K562 (cell line): ENCODE data around the gene PRKG1. TPM values are rescaled to one million over a fixed set of nuclear protein-coding genes. Genes with fewer than 3 reads are reported as not detected.

Experiments
- ATAC-seq: fragments of 200-7000 bp; cut with Tn5 transposase; 3 replicates; pipeline ENCODE4 v1.9.1; 2020; ENCODE audit warnings: moderate library complexity
- BruUV-seq: library from RNA; stranded (reverse); fragments of 400-500 nt; replicated peaks from 2 replicates; lab custom pipeline; 2021; lab: Mats Ljungman, UMichigan
- CTCF ChIA-PET: fragments of 300-600 bp; formaldehyde crosslinking; extraction: SDS; loops from one replicate; lab custom pipeline; 2021; ENCODE audit warnings: low intra/inter-chr PET ratio; lab: Yijun Ruan, JAX
- POLR2A ChIA-PET: fragments of 300-600, 350-650 bp; sonication (Branson Sonifier 250); formaldehyde crosslinking; extraction: SDS; loops from one replicate; lab custom pipeline; 2021; ENCODE audit warnings: antibody characterized with exemption, inconsistent platforms; lab: Yijun Ruan, JAX
- DNase-seq, 4 experiments: peaks; one replicate each; pipeline versions ENCODE4 v3.0.0 to v3.0.0-alpha.2; 2011 to 2018; ENCODE audit warnings: low spot score in 3 of 4, mixed read lengths in 3 of 4; ENCODE audit errors: extremely low read depth in 1 of 4
- FAIRE-seq: peaks from 2 replicates; lab custom pipeline; 2011; peaks lifted over from hg19 to GRCh38; lab: Jason Lieb, UNC
- H2AFZ ChIP-seq: 2 replicates; pipeline ENCODE4 v1.6.0; 2011; ENCODE audit warnings: low read depth, low read length, control low read depth, inconsistent platforms
- H3K27ac ChIP-seq: fragments of 200-600 bp; 3 replicates; pipeline ENCODE4 v1.8.0; 2011; ENCODE audit warnings: low read depth, mild to moderate bottlenecking, control low read depth, inconsistent platforms, low read length, moderate library complexity, mixed read lengths; ENCODE audit errors: extremely low read depth
- H3K27me3 ChIP-seq, 2 experiments: fragments of 300-600 bp in 1 of 2; 2 replicates in 1 of 2; 3 replicates in 1 of 2; pipeline versions ENCODE4 v1.6.0 to v1.8.0; 2011; ENCODE audit warnings: inconsistent platforms in 2 of 2, low read length in 2 of 2, mild to moderate bottlenecking in 1 of 2, mixed read lengths in 1 of 2, moderate library complexity in 1 of 2; ENCODE audit not compliant: control insufficient read depth in 2 of 2, insufficient read depth in 2 of 2
- H3K36me3 ChIP-seq: fragments of 300-600 bp; 3 replicates; pipeline ENCODE4 v1.8.0; 2011; ENCODE audit warnings: mild to moderate bottlenecking, low read length, inconsistent platforms; ENCODE audit not compliant: control insufficient read depth, insufficient read depth
- H3K4me1 ChIP-seq, 2 experiments: fragments of 200-600 bp in 1 of 2; replicated peaks in 1 of 2; 2 replicates in 1 of 2; 3 replicates in 1 of 2; pipeline versions ENCODE4 v1.5.1 to v1.8.0; 2011; ENCODE audit warnings: inconsistent platforms in 2 of 2, low read length in 2 of 2, mild to moderate bottlenecking in 1 of 2, mixed read lengths in 1 of 2, moderate library complexity in 1 of 2; ENCODE audit not compliant: control insufficient read depth in 2 of 2, insufficient read depth in 2 of 2
- H3K4me2 ChIP-seq: 2 replicates; pipeline ENCODE4 v1.6.1; 2011; ENCODE audit warnings: low read length, control low read depth, inconsistent platforms, mixed read lengths; ENCODE audit not compliant: insufficient read depth
- H3K4me3 ChIP-seq: fragments of 200-600 bp; sonication (generic), shearing (Covaris generic); 2 replicates; pipeline ENCODE4 v1.5.1; 2016; ENCODE audit warnings: control low read depth, inconsistent platforms
- H3K79me2 ChIP-seq: fragments of 200-600 bp; 3 replicates; pipeline ENCODE4 v1.8.0; 2011; ENCODE audit warnings: low read length, inconsistent platforms; ENCODE audit not compliant: control insufficient read depth, insufficient read depth
- H3K9ac ChIP-seq, 2 experiments: 2 replicates each; pipeline versions ENCODE4 v1.6.0 to v1.6.1; 2011; ENCODE audit warnings: low read depth in 2 of 2, low read length in 2 of 2, control low read depth in 1 of 2, inconsistent platforms in 1 of 2, mild to moderate bottlenecking in 1 of 2, mixed read lengths in 1 of 2; ENCODE audit not compliant: insufficient read depth in 1 of 2
- H3K9me1 ChIP-seq: one replicate; pipeline ENCODE4 v1.6.0; 2011; ENCODE audit warnings: inconsistent platforms, mild to moderate bottlenecking, low read length, moderate library complexity; ENCODE audit not compliant: control insufficient read depth, insufficient read depth
- H3K9me3 ChIP-seq: replicated peaks from 2 replicates; pipeline ENCODE4 v1.5.1; 2011; ENCODE audit warnings: low read depth, low read length, inconsistent platforms; ENCODE audit not compliant: control insufficient read depth, insufficient read depth
- H4K20me1 ChIP-seq: replicated peaks from 2 replicates; pipeline ENCODE4 v1.6.1; 2011; ENCODE audit warnings: low read length, inconsistent platforms, mixed read lengths; ENCODE audit not compliant: control insufficient read depth, insufficient read depth
- BDP1 ChIP-seq: IDR thresholded peaks from 3 replicates; pipeline ENCODE4 v1.6.1; 2011; ENCODE audit not compliant: insufficient read length, insufficient read depth
- CHD4 ChIP-seq: fragments of 200-600 bp; sonication (generic); IDR thresholded peaks from 3 replicates; pipeline ENCODE4 v1.6.1; 2012; ENCODE audit warnings: low read depth, mild to moderate bottlenecking, mixed read lengths, low read length, inconsistent platforms; ENCODE audit not compliant: insufficient read depth, insufficient replicate concordance, poor library complexity, severe bottlenecking
- GTF2E2 ChIP-seq: fragments of 200-800 bp; sonication (Bioruptor generic); IDR thresholded peaks from 2 replicates; pipeline ENCODE4 v1.6.1; 2016; ENCODE audit warnings: missing genetic modification characterization, missing compliant biosample characterization
- HDAC3 ChIP-seq: fragments of 450-650 bp; IDR thresholded peaks from 2 replicates; pipeline ENCODE4 v1.6.1; 2018; ENCODE audit warnings: borderline replicate concordance, mild to moderate bottlenecking, moderate library complexity; ENCODE audit not compliant: partially characterized antibody
- HNRNPLL ChIP-seq: fragments of 200-400 bp; formaldehyde crosslinking; IDR thresholded peaks from 2 replicates; pipeline ENCODE4 v1.6.1; 2017; ENCODE audit warnings: low read length, low read depth, mild to moderate bottlenecking; ENCODE audit not compliant: poor library complexity, severe bottlenecking
- PHF8 ChIP-seq: fragments of 200-600 bp; sonication (generic); IDR thresholded peaks from 2 replicates; pipeline ENCODE4 v1.6.1; 2012; ENCODE audit warnings: mixed run types, mild to moderate bottlenecking, inconsistent platforms, low read length, moderate library complexity, borderline replicate concordance
- ZNF311 ChIP-seq: fragments of 250-450 bp; sonication (Bioruptor Pico); IDR thresholded peaks from 2 replicates; pipeline ENCODE4 v1.4.0; 2020; ENCODE audit warnings: mild to moderate bottlenecking, moderate library complexity
- ZNF316 ChIP-seq: fragments of 450-650 bp; IDR thresholded peaks from 2 replicates; pipeline ENCODE4 v1.6.1; 2016
- ZNF75A ChIP-seq: fragments of 450-650 bp; formaldehyde crosslinking; IDR thresholded peaks from 2 replicates; pipeline ENCODE4 v1.4.0; 2020; ENCODE audit warnings: mild to moderate bottlenecking
- WGBS: fragments of 100-300 bp; shearing (Covaris generic); methylation state at CpG from one replicate; pipeline ENCODE4 v1.1.6; 2016; ENCODE audit warnings: low coverage, mixed read lengths; ENCODE audit not compliant: insufficient coverage; ENCODE audit errors: missing lambda C conversion rate; 5-methylcytosine and 5-hydroxymethylcytosine counted together
- in situ Hi-C: fragments of 300-500 bp; cut with MboI; formaldehyde crosslinking; loops from 4 replicates; pipeline ENCODE4 v1.15.0; 2018; ENCODE audit warnings: inconsistent platforms, mixed read lengths
- intact Hi-C: fragments of 100-400 bp; cut with micrococcal nuclease; formaldehyde crosslinking; loops from 2 replicates; pipeline ENCODE4 v1.14.2; 2022
- polyA plus RNA-seq, 8 experiments: library from polyadenylated mRNA; depleted of rRNA in 4 of 8; stranded (reverse) in 5 of 8; unstranded in 3 of 8; fragments of >200 nt; fragmentation: Nextera tagmentation in 2 of 8; fragmentation: Illumina TruSeq in 1 of 8; extraction: Ambion mirVana in 2 of 8; extraction: Trizol in 1 of 8; gene quantifications; 2 replicates each; pipeline versions ENCODE4 v1.2.1 to v1.2.3, GENCODE V29; 2011 to 2014; ENCODE audit warnings: inconsistent platforms in 1 of 8, missing spikeins in 1 of 8
- total RNA-seq, 7 experiments: library from RNA; depleted of rRNA in 6 of 7; stranded (reverse); fragments of >200 nt in 6 of 7; fragmentation: Illumina TruSeq in 2 of 7; extraction: Trizol in 2 of 7; gene quantifications; 2 replicates each; pipeline versions ENCODE4 v1.2.1 to v1.2.3, GENCODE V29; 2011 to 2021; ENCODE audit warnings: low replicate concordance in 1 of 7
- TF ChIP-seq, protein P1 (sequence below): fragments of 450-650 bp; formaldehyde crosslinking; IDR thresholded peaks from 2 replicates; pipeline ENCODE4 v1.4.0; 2020; ENCODE audit warnings: mild to moderate bottlenecking
- TF ChIP-seq, protein P2 (sequence below), 2 experiments: fragments of 250-450 bp in 1 of 2; fragments of 450-650 bp in 1 of 2; sonication (Bioruptor Pico) in 1 of 2; IDR thresholded peaks; 2 replicates each; pipeline versions ENCODE4 v1.6.1 to v1.8.0; 2016 to 2021; ENCODE audit warnings: mild to moderate bottlenecking in 2 of 2, moderate library complexity in 2 of 2, missing compliant biosample characterization in 1 of 2, missing genetic modification characterization in 1 of 2
- TF ChIP-seq, protein P3 (sequence below): sonication (generic); formaldehyde crosslinking; IDR thresholded peaks from 2 replicates; pipeline ENCODE4 v1.8.0; 2022; ENCODE audit warnings: mild to moderate bottlenecking, missing genetic modification reagents
- TF ChIP-seq, protein P4 (sequence below): sonication (generic); formaldehyde crosslinking; IDR thresholded peaks from 2 replicates; pipeline ENCODE4 v1.8.1; 2023; ENCODE audit warnings: mild to moderate bottlenecking, missing genetic modification reagents

PRKG1 gene
- total and polyA plus RNA-seq, 9 of the 15 experiments (the other 6 are each of a cell fraction or from before 2014, with no cell fraction given): 0.22 TPM; not detected in 8

DNA sequence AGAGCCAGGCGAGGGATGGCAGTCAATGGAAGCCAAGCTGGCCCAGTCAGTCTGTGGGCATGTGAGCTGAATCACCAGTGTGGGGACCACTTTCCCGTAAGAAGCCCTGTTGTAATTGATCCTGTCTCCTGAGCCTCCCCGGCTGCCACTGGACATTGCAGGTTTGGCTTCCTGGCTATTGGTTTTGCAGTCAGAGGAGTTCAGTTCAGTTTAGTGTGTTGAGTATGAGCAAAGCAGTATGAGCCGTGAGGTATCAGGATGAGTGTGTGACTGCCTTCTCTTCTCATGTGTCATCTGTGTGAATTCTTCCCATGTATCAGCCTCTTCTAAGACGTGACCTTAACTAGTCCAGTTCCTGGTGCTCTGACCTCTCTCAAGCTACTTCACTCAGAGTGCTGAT lies 227.4 kb downstream of the PRKG1 start:
- intact Hi-C loops: no loop called here
- Histone ChIP-seq H2AFZ (no peak overlapping the region), H4K20me1 (no peaks in the 10 kb centered on the region), H3K36me3 (no peaks in the 10 kb centered on the region), H3K4me3 (no peak overlapping the region), H3K9me1 (no peaks in the 10 kb centered on the region), H3K4me2 (no peak overlapping the region), H3K9ac (no peak overlapping the region), H3K79me2 (no peaks in the 10 kb centered on the region), H3K9me3 (no peaks in the 10 kb centered on the region; the same call in none of the 2 replicates), H3K27me3 (no peaks in the 10 kb centered on the region), H3K27ac (no peak overlapping the region), H3K4me1 (no peaks in the 10 kb centered on the region)
- ATAC-seq (no peak), FAIRE-seq (no peak), DNase-seq (no peak)
- in situ Hi-C loops: no loop called here
- POLR2A ChIA-PET: interaction anchor here (1.1 to 1.4 kb wide), 2 partner anchors 10 to 13 kb away, joined by 3 read pairs; no protein-coding TSS in a partner anchor
- CTCF ChIA-PET: no interaction called here
- 0% methylated on average over 5 of the region's 5 CpGs for WGBS
- no TSS peak for BruUV-seq
- TF ChIP-seq ZNF316 (no peak), HDAC3 (no peak), ZNF75A (CRISPR knock-in tag) (no peak), HNRNPLL (no peak), PHF8 (no peak), GTF2E2 (no peak), ZNF311 (no peak), BDP1 (no peak), CHD4 (no peak)
- TF ChIP-seq, protein P1, sequence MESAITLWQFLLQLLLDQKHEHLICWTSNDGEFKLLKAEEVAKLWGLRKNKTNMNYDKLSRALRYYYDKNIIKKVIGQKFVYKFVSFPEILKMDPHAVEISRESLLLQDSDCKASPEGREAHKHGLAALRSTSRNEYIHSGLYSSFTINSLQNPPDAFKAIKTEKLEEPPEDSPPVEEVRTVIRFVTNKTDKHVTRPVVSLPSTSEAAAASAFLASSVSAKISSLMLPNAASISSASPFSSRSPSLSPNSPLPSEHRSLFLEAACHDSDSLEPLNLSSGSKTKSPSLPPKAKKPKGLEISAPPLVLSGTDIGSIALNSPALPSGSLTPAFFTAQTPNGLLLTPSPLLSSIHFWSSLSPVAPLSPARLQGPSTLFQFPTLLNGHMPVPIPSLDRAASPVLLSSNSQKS (CRISPR knock-in tag): no peak
- TF ChIP-seq, protein P2, sequence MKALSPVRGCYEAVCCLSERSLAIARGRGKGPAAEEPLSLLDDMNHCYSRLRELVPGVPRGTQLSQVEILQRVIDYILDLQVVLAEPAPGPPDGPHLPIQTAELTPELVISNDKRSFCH (CRISPR knock-in tag; IDR thresholded peaks at IDR 0.05): no peak
- TF ChIP-seq, protein P2 (tag; IDR thresholded peaks at IDR 0.05): no peak
- TF ChIP-seq, protein P3, sequence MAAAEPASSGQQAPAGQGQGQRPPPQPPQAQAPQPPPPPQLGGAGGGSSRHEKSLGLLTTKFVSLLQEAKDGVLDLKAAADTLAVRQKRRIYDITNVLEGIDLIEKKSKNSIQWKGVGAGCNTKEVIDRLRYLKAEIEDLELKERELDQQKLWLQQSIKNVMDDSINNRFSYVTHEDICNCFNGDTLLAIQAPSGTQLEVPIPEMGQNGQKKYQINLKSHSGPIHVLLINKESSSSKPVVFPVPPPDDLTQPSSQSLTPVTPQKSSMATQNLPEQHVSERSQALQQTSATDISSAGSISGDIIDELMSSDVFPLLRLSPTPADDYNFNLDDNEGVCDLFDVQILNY (CRISPR knock-in tag): no peak
- TF ChIP-seq, protein P4, sequence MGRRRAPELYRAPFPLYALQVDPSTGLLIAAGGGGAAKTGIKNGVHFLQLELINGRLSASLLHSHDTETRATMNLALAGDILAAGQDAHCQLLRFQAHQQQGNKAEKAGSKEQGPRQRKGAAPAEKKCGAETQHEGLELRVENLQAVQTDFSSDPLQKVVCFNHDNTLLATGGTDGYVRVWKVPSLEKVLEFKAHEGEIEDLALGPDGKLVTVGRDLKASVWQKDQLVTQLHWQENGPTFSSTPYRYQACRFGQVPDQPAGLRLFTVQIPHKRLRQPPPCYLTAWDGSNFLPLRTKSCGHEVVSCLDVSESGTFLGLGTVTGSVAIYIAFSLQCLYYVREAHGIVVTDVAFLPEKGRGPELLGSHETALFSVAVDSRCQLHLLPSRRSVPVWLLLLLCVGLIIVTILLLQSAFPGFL (CRISPR knock-in tag): no peak
